Jurkat, Clone E6-1 (cell line): Measurements from ENCODE around the gene CLPTM1.

ENCODE experiments used
- DNase-seq: peaks from one replicate; pipeline ENCODE4 v3.0.0-alpha.2; 2011; ENCODE audit warnings: low read depth, low spot score
- H3K4me3 ChIP-seq: 2 replicates; pipeline ENCODE4 v1.5.1; 2011; ENCODE audit warnings: mild to moderate bottlenecking, low read length, control low read depth, moderate library complexity

Gene CLPTM1

DNA sequence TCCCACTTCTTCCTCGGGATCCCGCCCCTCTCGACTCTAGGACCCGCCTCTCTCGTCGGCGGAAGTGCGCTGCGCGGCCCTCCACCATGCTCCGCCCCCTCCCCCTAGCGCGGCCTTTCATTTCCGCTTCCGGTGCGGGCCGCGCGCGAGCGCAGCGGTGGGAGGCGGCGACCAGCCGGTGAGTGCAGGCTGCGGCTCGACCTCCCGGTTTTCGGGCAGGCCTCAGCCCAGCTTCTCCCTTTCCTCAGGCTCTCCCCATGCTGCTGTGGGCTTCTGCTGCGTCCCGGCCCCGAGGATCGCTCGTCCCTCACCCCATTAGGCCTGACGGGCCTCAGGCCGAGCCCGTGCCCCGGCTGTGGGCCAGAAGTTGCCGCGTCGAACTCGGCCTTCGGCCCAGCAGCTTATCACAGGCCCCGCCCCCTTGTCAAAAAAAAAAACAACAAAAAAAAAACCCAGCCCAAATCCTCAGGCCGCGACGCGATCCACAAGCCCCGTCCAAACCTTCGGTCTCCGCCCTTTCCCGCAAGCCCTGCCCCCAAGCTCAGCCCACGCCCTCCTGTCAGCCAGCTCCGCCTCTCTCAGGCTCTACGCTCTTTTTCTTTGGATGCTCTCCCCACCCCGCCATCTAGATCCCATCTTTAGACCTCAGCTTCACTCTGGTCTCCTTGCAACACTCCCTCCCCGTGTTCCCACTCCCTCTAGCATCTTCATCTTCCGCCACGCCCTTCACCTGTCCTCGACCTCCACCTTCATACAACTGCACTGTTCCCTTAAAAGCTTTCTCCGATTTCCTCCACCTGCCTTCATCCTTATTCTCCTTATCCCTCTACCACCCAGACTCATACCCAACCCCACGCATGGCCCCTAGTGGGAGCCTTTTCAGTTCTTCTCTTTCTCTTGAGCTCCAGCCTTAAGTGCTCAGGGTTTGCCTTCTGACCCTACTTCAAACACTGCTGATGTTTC, 84.0 kb downstream of the CLPTM1 start, which contains the start of gene CLASRP:
Gene CLASRP, plus strand, starts transcription at position 115 of the 963 bp plus-strand sequence. CDS start 1,168 bp downstream, outside the sequence.
- peak within 1 kb of the TSS; percentile 89 for H3K4me3 ChIP-seq
- peak; percentile 75 for DNase-seq

DNA sequence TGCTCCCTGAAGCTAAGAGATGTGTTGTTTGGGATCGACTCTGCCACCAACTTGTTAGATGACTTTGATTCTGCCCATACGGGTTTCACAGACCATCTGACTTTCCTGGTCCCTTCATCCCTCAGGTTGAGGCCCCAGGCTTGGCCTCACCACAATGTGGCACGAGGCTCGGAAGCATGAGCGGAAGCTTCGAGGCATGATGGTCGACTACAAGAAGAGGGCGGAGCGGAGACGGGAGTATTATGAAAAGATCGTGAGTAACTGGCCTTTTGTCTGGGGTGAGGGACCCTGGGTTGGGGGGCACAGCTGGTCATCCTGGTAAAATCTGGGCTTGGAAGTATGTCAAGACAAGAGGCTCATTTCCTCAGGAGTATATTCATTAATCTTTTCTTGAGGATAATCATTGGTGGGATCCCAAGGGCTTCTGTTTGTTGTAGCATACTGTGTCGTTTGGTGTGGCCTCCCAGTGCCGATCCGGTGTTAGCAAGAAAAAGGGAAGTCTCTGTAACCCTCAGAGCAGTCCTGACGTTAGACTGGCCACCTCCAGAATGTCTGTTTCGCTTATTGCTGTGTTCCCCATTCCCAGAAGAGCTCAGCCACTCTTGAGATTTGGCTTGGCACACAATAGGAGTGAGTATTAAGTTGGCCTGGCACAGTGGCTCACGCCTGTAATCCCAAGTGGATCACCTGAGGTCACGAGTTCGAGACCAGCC, 85.0 kb downstream of the CLPTM1 start:
- no peak for DNase-seq
- H3K4me3 ChIP-seq, result peak overlapping the region; percentile 89

- H3K4me3 ChIP-seq, result no peak overlapping the region
- DNase-seq, result no peak
Observed at GRCh38 chr19:45041125-45041524, 85.9 kb downstream of the CLPTM1 start.
